Measurements from ENCODE around the gene NR2F1.

NR2F1 gene

GRCh38 chr5:93591323-93591945 lies 8.4 kb downstream of the NR2F1 start:
- DNase-seq (ENCODE audit: low spot score): no peak

GRCh38 chr5:93592883-93593282 lies 9.9 kb downstream of the NR2F1 start:
- DNase-seq (ENCODE audit: low spot score): no peak

DNA sequence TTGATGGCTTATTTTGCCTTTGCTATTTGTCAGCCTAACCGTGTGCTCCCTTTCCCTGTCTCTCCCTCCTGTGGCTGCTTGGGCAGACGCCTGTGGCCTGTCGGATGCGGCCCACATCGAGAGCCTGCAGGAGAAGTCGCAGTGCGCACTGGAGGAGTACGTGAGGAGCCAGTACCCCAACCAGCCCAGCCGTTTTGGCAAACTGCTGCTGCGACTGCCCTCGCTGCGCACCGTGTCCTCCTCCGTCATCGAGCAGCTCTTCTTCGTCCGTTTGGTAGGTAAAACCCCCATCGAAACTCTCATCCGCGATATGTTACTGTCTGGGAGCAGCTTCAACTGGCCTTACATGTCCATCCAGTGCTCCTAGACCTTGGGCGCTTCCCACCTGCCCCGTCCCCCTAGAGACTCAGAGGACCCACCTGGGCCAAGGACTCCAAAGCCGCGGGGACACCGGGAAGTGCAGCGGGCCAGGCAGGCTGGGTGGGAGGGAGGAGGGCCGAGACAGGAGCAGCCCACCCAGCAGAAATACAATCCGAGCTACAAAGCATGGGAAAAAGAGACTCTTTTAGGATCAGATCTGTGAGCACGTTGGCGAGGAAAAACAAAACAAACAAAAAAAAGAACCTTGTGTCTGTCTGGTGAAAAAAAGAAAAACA lies 10.6 kb downstream of the NR2F1 start:
- no peak for DNase-seq (ENCODE audit: low spot score)

- no peak for DNase-seq (ENCODE audit: low spot score)
Measured at GRCh38 chr5:93594591-93595419, 11.8 kb downstream of the NR2F1 start.

DNA sequence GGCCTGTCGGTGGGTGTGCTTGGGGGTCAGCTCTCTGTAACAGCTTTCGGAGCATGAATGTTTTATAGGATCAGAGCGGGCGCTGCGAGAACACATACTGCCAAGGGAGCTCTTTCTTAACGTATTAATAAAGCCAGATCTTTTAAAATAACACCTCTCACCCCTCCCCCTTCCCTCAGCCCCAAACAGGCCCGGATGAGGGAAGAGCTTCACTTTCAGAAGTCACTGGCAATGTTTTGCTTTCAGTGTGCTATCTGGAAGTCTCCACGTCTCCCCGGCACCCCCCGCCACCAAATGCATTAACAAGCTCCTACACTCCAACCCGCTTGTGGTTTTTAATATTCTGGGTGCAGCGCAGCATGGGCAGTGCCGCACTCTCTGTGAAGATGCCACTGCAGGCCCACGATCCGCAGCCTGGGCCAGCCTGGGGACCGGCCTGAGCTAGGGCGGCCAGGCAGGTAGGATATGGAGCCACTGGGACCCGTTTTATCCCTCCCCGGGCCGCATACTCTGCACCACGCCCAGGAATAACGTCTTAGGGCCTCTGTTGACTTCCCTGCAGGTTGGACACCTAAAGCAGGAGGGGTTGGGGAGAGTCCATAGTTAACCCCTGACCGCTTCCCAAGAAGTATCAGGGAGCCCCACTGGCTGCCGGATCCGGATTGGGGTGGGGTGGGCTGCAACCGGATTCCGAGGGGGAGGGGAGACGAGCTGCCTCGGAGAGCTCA lies 12.6 kb downstream of the NR2F1 start:
- no peak for DNase-seq (ENCODE audit: low spot score)

GRCh38 chr5:93596310-93596675 lies 13.3 kb downstream of the NR2F1 start:
- DNase-seq (ENCODE audit: low spot score): no peak

GRCh38 chr5:93596676-93597490 lies 13.9 kb downstream of the NR2F1 start:
- no peak for DNase-seq (ENCODE audit: low spot score)

- no peak for DNase-seq (ENCODE audit: low spot score)
Measured at GRCh38 chr5:93598091-93599000, 15.3 kb downstream of the NR2F1 start.

DNA sequence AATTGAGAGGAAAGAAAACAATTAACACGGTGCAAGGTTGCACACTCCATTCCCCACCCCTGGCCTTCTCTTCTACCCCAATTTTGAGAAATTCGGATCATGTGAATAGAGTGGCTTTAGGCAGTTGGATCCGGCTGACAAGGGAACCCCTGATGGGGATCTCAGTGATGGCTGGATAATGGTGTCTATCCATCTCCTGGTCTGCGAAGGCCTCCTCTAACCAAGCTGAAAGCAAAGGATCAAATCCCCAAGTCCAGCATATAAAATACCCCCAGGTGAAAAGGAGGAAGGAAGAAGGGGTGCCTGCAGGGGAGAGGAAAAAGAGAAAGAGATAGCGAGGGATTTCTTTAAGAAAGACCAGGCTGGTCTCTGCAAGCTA lies 16.0 kb downstream of the NR2F1 start:
- no peak for DNase-seq (ENCODE audit: low spot score)

DNA sequence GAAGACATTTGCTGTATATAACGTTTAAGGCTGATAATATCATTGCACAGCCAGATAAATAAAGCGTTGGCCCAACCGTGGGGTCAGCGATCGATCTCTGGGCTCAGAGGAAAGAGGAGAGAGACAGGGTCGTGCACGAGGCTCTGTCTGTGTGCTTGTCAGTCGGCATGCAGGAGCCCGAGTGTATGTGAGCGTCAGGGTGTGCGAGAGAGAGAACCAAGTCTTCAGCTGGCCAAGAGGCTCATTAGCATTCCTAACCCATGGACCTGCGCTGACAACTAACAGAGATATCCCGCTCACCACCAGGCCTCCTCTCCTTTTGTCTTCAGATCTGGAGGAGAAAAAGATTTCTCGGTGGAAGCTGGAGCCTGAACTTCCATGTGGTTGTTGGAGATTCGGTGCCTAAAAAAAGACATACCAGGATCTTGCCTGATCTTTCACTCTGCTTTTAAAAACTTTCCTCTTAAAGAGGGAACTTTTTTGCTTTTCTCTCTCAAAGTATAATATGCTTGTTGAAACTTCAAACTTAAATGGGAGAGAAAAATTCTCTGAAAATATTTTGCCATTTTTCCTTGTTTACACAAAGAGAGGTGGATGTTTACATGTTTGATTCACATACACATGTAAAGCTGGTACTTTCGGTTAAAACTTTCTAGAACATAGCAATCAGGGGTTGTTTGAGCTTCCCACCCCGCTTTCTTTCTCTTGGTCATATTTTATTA lies 16.5 kb downstream of the NR2F1 start:
- no peak for DNase-seq (ENCODE audit: low spot score)

- DNase-seq (ENCODE audit: low spot score): no peak
Measured at GRCh38 chr5:93600409-93601070, 17.5 kb downstream of the NR2F1 start.

DNA sequence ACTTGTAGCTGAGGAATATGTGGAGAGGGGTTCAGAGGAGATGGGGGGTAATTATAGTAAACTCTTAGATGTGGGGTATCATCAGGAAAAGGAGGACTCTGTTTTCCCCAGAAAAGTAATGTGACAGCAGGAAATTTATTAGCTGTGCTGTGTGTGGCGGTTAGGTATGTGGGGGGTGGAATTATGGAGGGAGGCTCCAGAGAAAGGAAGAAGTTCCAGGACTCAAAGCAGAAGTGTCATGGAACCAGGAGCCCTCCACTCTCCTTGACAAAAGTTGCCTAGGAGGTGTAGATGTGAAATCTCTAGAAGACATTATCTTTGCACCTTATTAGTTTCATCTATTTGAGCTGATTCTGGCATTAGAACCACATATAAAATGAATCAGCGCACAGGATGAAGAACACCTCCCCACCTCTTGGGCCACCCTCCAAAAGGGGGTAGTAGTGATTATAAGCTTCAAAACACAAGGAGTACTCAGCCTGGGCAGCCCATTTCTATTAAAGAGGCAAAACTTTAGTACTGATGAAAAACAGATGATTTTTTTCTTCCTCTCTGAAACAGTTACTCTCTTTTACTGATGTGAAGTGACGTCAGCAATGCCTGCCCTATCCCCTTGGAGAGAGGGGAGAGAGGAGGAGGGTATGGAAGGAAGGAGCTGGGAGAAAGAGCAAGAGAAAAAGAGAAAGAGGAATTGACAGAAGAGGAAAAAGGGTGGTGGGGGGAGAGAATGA lies 18.2 kb downstream of the NR2F1 start:
- no peak for DNase-seq (ENCODE audit: low spot score)

- DNase-seq (ENCODE audit: low spot score): no peak
Measured at GRCh38 chr5:93601802-93602155, 18.8 kb downstream of the NR2F1 start.

- DNase-seq (ENCODE audit: low spot score): no peak
Measured at GRCh38 chr5:93602241-93603077, 19.4 kb downstream of the NR2F1 start.

- no peak for DNase-seq (ENCODE audit: low spot score)
Measured at GRCh38 chr5:93603078-93603792, 20.2 kb downstream of the NR2F1 start.

DNA sequence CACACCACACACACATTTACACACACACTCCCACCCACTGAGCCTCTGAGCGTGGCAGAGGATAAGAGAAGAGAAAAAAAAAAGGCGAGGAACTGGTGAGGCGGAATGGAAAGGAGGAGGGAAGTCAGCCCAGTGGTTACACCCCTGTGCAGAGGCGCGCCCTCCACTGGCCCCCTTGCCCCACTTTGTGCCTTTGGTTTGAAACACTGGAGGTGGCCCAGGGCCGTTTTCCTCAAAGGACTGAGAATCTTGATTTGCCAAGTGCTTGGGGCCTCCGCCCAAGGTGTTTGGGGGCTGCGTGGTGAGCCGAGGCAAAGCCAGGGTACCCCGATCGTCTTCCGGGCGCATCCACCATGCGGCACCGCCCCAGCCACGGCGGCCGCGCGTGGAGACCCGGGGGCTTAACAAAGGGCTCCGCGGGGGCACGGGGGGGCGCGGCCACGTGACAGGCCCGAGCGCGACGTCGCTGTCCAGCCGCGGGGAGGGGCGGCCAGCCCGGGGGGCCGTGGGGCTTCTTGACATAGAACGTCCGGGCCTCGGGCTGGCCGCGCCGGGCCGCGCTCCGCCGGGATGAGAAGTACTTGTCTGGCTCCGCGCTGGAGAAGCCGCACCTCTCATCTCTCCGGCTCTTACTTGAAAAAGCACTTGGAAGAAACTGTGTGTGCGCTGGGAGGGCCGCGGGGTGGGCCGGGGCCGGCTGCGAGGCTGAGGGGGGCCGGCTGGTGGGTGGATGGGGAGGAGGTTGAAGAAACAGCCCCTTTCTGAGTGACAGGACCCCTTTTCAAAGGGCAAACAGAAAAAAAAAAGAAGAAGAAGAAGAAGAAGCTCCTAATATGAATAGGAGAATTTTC lies 21.0 kb downstream of the NR2F1 start:
- DNase-seq (ENCODE audit: low spot score): no peak
